Femur (tissue), 1 donor: ENCODE measurements around the gene BCR.
"Not testable (repeated sequence)": the region's sequence is repeated elsewhere in the genome, so short reads cannot be mapped to it uniquely, and the experiment has no call there.

Experiments
- DNase-seq: peaks from one replicate; pipeline ENCODE4 v3.0.0-alpha.2; 2017

Gene BCR

GRCh38 chr22:23323960-23324688 lies 143.8 kb downstream of the BCR start:
- not testable (repeated sequence) for DNase-seq

GRCh38 chr22:23325183-23325582 lies 144.9 kb downstream of the BCR start:
- no peak for DNase-seq

- not testable (repeated sequence) for DNase-seq
These were observed 153.5 kb downstream of the BCR start for GRCh38 chr22:23333822-23334221.

- not testable (repeated sequence) for DNase-seq
These were observed 157.4 kb downstream of the BCR start for GRCh38 chr22:23337672-23338071.

- DNase-seq, result not testable (repeated sequence)
These were observed 161.8 kb downstream of the BCR start for GRCh38 chr22:23341942-23342695.

- DNase-seq, result no peak
These were observed 171.0 kb downstream of the BCR start for GRCh38 chr22:23351321-23351720.

- DNase-seq, result no peak
These were observed 172.7 kb downstream of the BCR start for GRCh38 chr22:23353004-23353403.

- no peak for DNase-seq
These were observed 173.4 kb downstream of the BCR start for GRCh38 chr22:23353696-23354095.

GRCh38 chr22:23356094-23356493 lies 175.8 kb downstream of the BCR start:
- DNase-seq, result no peak

- DNase-seq, result no peak
These were observed 176.7 kb downstream of the BCR start for GRCh38 chr22:23357053-23357452.

- DNase-seq, result no peak
These were observed 179.3 kb downstream of the BCR start for GRCh38 chr22:23359583-23360123.

GRCh38 chr22:23361676-23362075 lies 181.4 kb downstream of the BCR start:
- no peak for DNase-seq

- DNase-seq, result no peak
These were observed 183.4 kb downstream of the BCR start for GRCh38 chr22:23363683-23364082.

GRCh38 chr22:23364389-23364788 lies 184.1 kb downstream of the BCR start:
- DNase-seq, result no peak

GRCh38 chr22:23365524-23365923 lies 185.2 kb downstream of the BCR start:
- no peak for DNase-seq

GRCh38 chr22:23365961-23366360 lies 185.7 kb downstream of the BCR start:
- no peak for DNase-seq

- not testable (repeated sequence) for DNase-seq
These were observed 186.9 kb downstream of the BCR start for GRCh38 chr22:23367196-23367595.
